Adrenal gland (tissue), 5 donors: ENCODE measurements around the gene CHRD.

Source experiments
- POLR2A ChIP-seq, 2 donors: fragments of 450-650 bp; IDR thresholded peaks; one replicate each; pipeline ENCODE4 v1.6.1; 2017; ENCODE audit warnings: antibody characterized with exemption in 2 of 2, mild to moderate bottlenecking in 2 of 2, moderate library complexity in 1 of 2
- TF ChIP-seq, protein P1 (sequence below), 6 experiments: fragments of 450-650 bp in 4 of 6; fragments of 200-600 bp in 2 of 6; sonication (generic) in 1 of 6; IDR thresholded peaks; 1 replicate in 5 of 6; 2 replicates in 1 of 6; pipeline versions ENCODE4 v1.5.1 to v1.8.0; 2016 to 2021; ENCODE audit warnings: antibody characterized with exemption in 6 of 6, mild to moderate bottlenecking in 2 of 6, moderate library complexity in 1 of 6
- donor health status: DM: no; HTN: no; CAD: no.

DNA sequence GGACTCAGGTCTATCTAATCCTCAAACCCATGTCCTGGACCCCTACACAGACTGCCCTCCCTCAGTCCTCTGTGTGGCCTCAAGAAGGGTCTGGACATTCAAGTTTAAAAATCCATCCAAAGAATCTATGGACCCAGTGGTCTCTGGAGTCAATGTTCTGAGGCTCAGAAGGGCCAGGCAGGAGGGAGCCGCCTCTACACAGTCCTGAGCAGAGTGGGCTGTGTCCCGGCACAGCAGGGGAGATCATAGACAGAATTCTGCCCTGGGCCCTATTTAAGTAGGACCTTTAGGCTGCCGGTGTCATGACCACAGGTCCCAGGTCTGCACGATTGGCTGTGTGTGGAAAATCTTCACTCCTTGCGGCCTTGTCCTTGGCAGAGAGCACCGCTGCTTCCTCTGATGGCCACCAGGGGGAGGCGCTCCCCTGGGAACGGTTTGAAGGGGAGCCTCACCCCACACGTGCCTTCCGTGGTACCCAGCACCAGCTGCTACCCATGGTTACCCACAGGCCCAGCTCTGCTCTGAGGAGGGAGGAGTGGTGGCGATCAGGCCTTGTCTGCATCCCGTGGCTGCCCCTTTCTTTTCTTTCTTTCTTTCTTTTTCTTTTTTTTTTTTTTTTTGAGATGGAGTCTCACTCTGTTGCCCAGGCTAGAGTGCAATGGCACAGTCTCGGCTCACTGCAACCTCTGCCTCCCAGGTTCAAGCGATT is 37.9 kb downstream of the CHRD start:
- TF ChIP-seq, protein P1, sequence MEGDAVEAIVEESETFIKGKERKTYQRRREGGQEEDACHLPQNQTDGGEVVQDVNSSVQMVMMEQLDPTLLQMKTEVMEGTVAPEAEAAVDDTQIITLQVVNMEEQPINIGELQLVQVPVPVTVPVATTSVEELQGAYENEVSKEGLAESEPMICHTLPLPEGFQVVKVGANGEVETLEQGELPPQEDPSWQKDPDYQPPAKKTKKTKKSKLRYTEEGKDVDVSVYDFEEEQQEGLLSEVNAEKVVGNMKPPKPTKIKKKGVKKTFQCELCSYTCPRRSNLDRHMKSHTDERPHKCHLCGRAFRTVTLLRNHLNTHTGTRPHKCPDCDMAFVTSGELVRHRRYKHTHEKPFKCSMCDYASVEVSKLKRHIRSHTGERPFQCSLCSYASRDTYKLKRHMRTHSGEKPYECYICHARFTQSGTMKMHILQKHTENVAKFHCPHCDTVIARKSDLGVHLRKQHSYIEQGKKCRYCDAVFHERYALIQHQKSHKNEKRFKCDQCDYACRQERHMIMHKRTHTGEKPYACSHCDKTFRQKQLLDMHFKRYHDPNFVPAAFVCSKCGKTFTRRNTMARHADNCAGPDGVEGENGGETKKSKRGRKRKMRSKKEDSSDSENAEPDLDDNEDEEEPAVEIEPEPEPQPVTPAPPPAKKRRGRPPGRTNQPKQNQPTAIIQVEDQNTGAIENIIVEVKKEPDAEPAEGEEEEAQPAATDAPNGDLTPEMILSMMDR (IDR thresholded peaks at IDR 0.05) = peak; percentile 86 to 95 (median 90)
- TF ChIP-seq POLR2A (IDR thresholded peaks at IDR 0.05) = no peak
